Type B pancreatic cell (in vitro differentiated cells): ENCODE measurements around the gene FSTL3. TPM values are rescaled to one million over a fixed set of nuclear protein-coding genes. Genes with fewer than 3 reads are reported as not detected.

ENCODE experiments used
- DNase-seq: peaks from one replicate; pipeline ENCODE4 v3.0.0; 2021; ENCODE audit warnings: mixed read lengths; ENCODE audit not compliant: unreplicated experiment; ENCODE audit errors: extremely low spot score
- H3K27ac Mint-ChIP-seq: 2 replicates; pipeline ENCODE4 v1.8.0; 2021; ENCODE audit warnings: mild to moderate bottlenecking, mixed read lengths
- H3K27me3 Mint-ChIP-seq: 2 replicates; pipeline ENCODE4 v1.8.0; 2021; ENCODE audit warnings: mixed read lengths
- H3K36me3 Mint-ChIP-seq: 2 replicates; pipeline ENCODE4 v1.8.0; 2021; ENCODE audit warnings: mixed read lengths
- H3K4me1 Mint-ChIP-seq: one replicate; pipeline ENCODE4 v1.8.0; 2021; ENCODE audit warnings: mixed read lengths; ENCODE audit not compliant: unreplicated experiment
- H3K4me3 Mint-ChIP-seq: 2 replicates; pipeline ENCODE4 v1.8.0; 2021; ENCODE audit warnings: mild to moderate bottlenecking, mixed read lengths
- H3K9me3 Mint-ChIP-seq: 2 replicates; pipeline ENCODE4 v1.8.0; 2021; ENCODE audit warnings: mixed read lengths
- CTCF ChIP-seq: fragments of 200-600 bp; sonication (generic); conservative IDR thresholded peaks from 2 replicates; pipeline ENCODE4 v1.5.0; 2021; ENCODE audit warnings: antibody characterized with exemption, mild to moderate bottlenecking
- total RNA-seq: library from RNA; stranded (reverse); gene quantifications from 2 replicates; pipeline ENCODE4 v1.2.1, GENCODE V29; 2021; ENCODE audit warnings: low replicate concordance

Gene FSTL3
- total RNA-seq, 1 donor from 2014 or later = 11.0 TPM

- DNase-seq = no peak
- Mint-ChIP-seq H3K36me3 (no peaks in the 10 kb centered on the region), H3K27ac (no peak overlapping the region), H3K4me3 (no peak overlapping the region), H3K9me3 (no peaks in the 10 kb centered on the region), H3K27me3 (peaks cover 4% of the 10 kb centered on the region), H3K4me1 (peaks cover 4% of the 10 kb centered on the region)
- no peak for TF ChIP-seq CTCF
These were observed 36.0 kb upstream of the FSTL3 start for GRCh38 chr19:640161-640558.

GRCh38 chr19:640606-641189 is 35.5 kb upstream of the FSTL3 start:
- H3K4me1 Mint-ChIP-seq = peaks cover 4% of the 10 kb centered on the region
- no peaks in the 10 kb centered on the region for H3K9me3 Mint-ChIP-seq
- no peak overlapping the region for H3K27ac Mint-ChIP-seq
- H3K36me3 Mint-ChIP-seq = no peaks in the 10 kb centered on the region
- DNase-seq = no peak
- TF ChIP-seq CTCF = no peak
- peaks cover 4% of the 10 kb centered on the region for H3K27me3 Mint-ChIP-seq
- H3K4me3 Mint-ChIP-seq = no peak overlapping the region

GRCh38 chr19:641702-642101 is 34.5 kb upstream of the FSTL3 start:
- no peaks in the 10 kb centered on the region for H3K36me3 Mint-ChIP-seq
- no peaks in the 10 kb centered on the region for H3K9me3 Mint-ChIP-seq

GRCh38 chr19:642767-643727 is 33.1 kb upstream of the FSTL3 start:
- Mint-ChIP-seq H3K9me3 (no peaks in the 10 kb centered on the region), H3K4me3 (no peak overlapping the region), H3K27me3 (peaks cover 4% of the 10 kb centered on the region), H3K4me1 (peaks cover 4% of the 10 kb centered on the region), H3K36me3 (no peaks in the 10 kb centered on the region), H3K27ac (no peak overlapping the region)
- no peak for TF ChIP-seq CTCF
- no peak for DNase-seq

More at GRCh38 chr19:641702-642101, 34.5 kb upstream of the FSTL3 start:
- Mint-ChIP-seq H3K4me3 (no peak overlapping the region), H3K27me3 (peaks cover 4% of the 10 kb centered on the region), H3K27ac (peak overlapping the region; percentile 36), H3K4me1 (peaks cover 4% of the 10 kb centered on the region)
- no peak for TF ChIP-seq CTCF
- no peak for DNase-seq

- H3K4me3 Mint-ChIP-seq = no peak overlapping the region
- no peak for DNase-seq
- H3K4me1 Mint-ChIP-seq = peaks cover 4% of the 10 kb centered on the region
- TF ChIP-seq CTCF = no peak
- peaks cover 4% of the 10 kb centered on the region for H3K27me3 Mint-ChIP-seq
- no peak overlapping the region for H3K27ac Mint-ChIP-seq
- H3K9me3 Mint-ChIP-seq = no peaks in the 10 kb centered on the region
- H3K36me3 Mint-ChIP-seq = no peaks in the 10 kb centered on the region
These were observed 32.5 kb upstream of the FSTL3 start for GRCh38 chr19:643736-644135.
